HG03565 (cell line): ENCODE results near the gene STUM.
"Not testable (repeated sequence)": the region's sequence is repeated elsewhere in the genome, so short reads cannot be mapped to it uniquely, and the experiment has no call there.

Experiments
- ATAC-seq: cut with Tn5 transposase; IDR thresholded peaks from one replicate; pipeline ENCODE4 v1.9.1; 2021; ENCODE audit warnings: mild to moderate bottlenecking, moderate library complexity; ENCODE audit not compliant: unreplicated experiment

The STUM gene

GRCh38 chr1:226579781-226580323 lies 31.3 kb downstream of the STUM start:
- ATAC-seq, result no peak

- ATAC-seq, result no peak
Observed at GRCh38 chr1:226580625-226581270, 32.2 kb downstream of the STUM start.

- no peak for ATAC-seq
Observed at GRCh38 chr1:226581650-226582330, 33.2 kb downstream of the STUM start.

- no peak for ATAC-seq
Observed at GRCh38 chr1:226582966-226583365, 34.4 kb downstream of the STUM start.

- no peak for ATAC-seq
Observed at GRCh38 chr1:226584164-226584563, 35.6 kb downstream of the STUM start.

GRCh38 chr1:226586116-226586515 lies 37.6 kb downstream of the STUM start:
- ATAC-seq, result no peak

- ATAC-seq, result no peak
Observed at GRCh38 chr1:226586650-226587422, 38.3 kb downstream of the STUM start.

- ATAC-seq, result no peak
Observed at GRCh38 chr1:226588484-226588883, 39.9 kb downstream of the STUM start.

- ATAC-seq, result no peak
Observed at GRCh38 chr1:226589008-226589733, 40.6 kb downstream of the STUM start.

- ATAC-seq, result no peak
Observed at GRCh38 chr1:226590614-226591013, 42.0 kb downstream of the STUM start.

GRCh38 chr1:226593541-226593940 lies 45.0 kb downstream of the STUM start:
- no peak for ATAC-seq

- no peak for ATAC-seq
Observed at GRCh38 chr1:226596531-226597165, 48.1 kb downstream of the STUM start.

- ATAC-seq, result no peak
Observed at GRCh38 chr1:226597616-226598454, 49.3 kb downstream of the STUM start.

GRCh38 chr1:226598455-226598849 lies 49.9 kb downstream of the STUM start:
- no peak for ATAC-seq

GRCh38 chr1:226598955-226599354 lies 50.4 kb downstream of the STUM start:
- ATAC-seq, result not testable (repeated sequence)

- no peak for ATAC-seq
Observed at GRCh38 chr1:226599636-226600238, 51.2 kb downstream of the STUM start.

- ATAC-seq, result no peak
Observed at GRCh38 chr1:226600254-226600653, 51.7 kb downstream of the STUM start.

GRCh38 chr1:226601456-226601855 lies 52.9 kb downstream of the STUM start:
- no peak for ATAC-seq
